Activated CD4-positive, alpha-beta T cell treated with anti-CD3 and anti-CD28 coated beads, Interleukin-2, amount 10 ng/mL, durations not matched to agents 7 days and 5 days (primary cell): ENCODE data around the gene SVIL. TPM values are rescaled to one million over a fixed set of nuclear protein-coding genes. Genes with fewer than 3 reads are reported as not detected.

Experiments
- CTCF ChIA-PET: fragments of 350-600 bp; sonication (Branson Sonifier 250); formaldehyde crosslinking; loops from one replicate; lab custom pipeline; 2021; ENCODE audit warnings: antibody characterized with exemption; lab: Charles Lee
- POLR2A ChIA-PET: fragments of 350-600 bp; sonication (Branson Sonifier 250); formaldehyde crosslinking; loops from one replicate; lab custom pipeline; 2021; ENCODE audit warnings: antibody characterized with exemption; lab: Charles Lee
- DNase-seq: peaks from one replicate; pipeline ENCODE4 v3.0.0-alpha.2; 2020
- H3K27ac Mint-ChIP-seq: one replicate; pipeline ENCODE4 v1.8.0; 2021; ENCODE audit warnings: mild to moderate bottlenecking, moderate library complexity, mixed read lengths
- H3K27me3 Mint-ChIP-seq: one replicate; pipeline ENCODE4 v1.8.0; 2021; ENCODE audit warnings: mixed read lengths
- H3K36me3 Mint-ChIP-seq: one replicate; pipeline ENCODE4 v1.8.0; 2021; ENCODE audit warnings: low read depth, mixed read lengths
- H3K4me1 Mint-ChIP-seq: one replicate; pipeline ENCODE4 v1.8.0; 2021; ENCODE audit warnings: mixed read lengths
- H3K4me3 Mint-ChIP-seq: one replicate; pipeline ENCODE4 v1.8.0; 2021; ENCODE audit warnings: mild to moderate bottlenecking, moderate library complexity, mixed read lengths
- H3K9me3 Mint-ChIP-seq: one replicate; pipeline ENCODE4 v1.8.0; 2021; ENCODE audit warnings: mixed read lengths
- total RNA-seq, 2 experiments: library from RNA; stranded (reverse); gene quantifications; one replicate each; pipeline ENCODE4 v1.2.3, GENCODE V29; 2021

Gene SVIL
- total RNA-seq, 2 experiments from 2014 or later = 22.6 to 26.8 TPM

- ChIA-PET CTCF (interaction anchor here (0.7 kb wide), 1 partner anchor 15 kb away, joined by 3 read pairs; no protein-coding TSS in a partner anchor), POLR2A (no interaction called here)
- no peaks in the 10 kb centered on the region for H3K9me3 Mint-ChIP-seq
- H3K27ac Mint-ChIP-seq = no peak overlapping the region
- peaks cover 4% of the 10 kb centered on the region for H3K27me3 Mint-ChIP-seq
- peaks cover 1% of the 10 kb centered on the region for H3K36me3 Mint-ChIP-seq
- H3K4me1 Mint-ChIP-seq = peaks cover 16% of the 10 kb centered on the region
- no peak for DNase-seq
- no peak overlapping the region for H3K4me3 Mint-ChIP-seq
Observed at GRCh38 chr10:29663718-29664117, 28.9 kb upstream of the SVIL start.

GRCh38 chr10:29658984-29659965 lies 24.5 kb upstream of the SVIL start:
- Mint-ChIP-seq H3K4me1 (peaks cover 29% of the 10 kb centered on the region), H3K4me3 (peak overlapping the region; percentile 37), H3K36me3 (peaks cover 36% of the 10 kb centered on the region), H3K9me3 (peaks cover 13% of the 10 kb centered on the region), H3K27ac (peak overlapping the region; percentile 80), H3K27me3 (peaks cover 4% of the 10 kb centered on the region)
- CTCF ChIA-PET = interaction anchor here (1.6 kb wide), 1 partner anchor 60 kb away, joined by 4 read pairs; no protein-coding TSS in a partner anchor
- POLR2A ChIA-PET = no interaction called here
- peak; percentile 65 for DNase-seq

- H3K4me1 Mint-ChIP-seq = peaks cover 29% of the 10 kb centered on the region
- POLR2A ChIA-PET = no interaction called here
- H3K9me3 Mint-ChIP-seq = peaks cover 13% of the 10 kb centered on the region
- no peak overlapping the region for H3K27ac Mint-ChIP-seq
- H3K36me3 Mint-ChIP-seq = peaks cover 42% of the 10 kb centered on the region
- CTCF ChIA-PET = interaction anchor here (0.6 to 1.8 kb wide), 3 partner anchors 14 to 1101 kb away, joined by 3 to 6 read pairs (median 3); no protein-coding TSS in a partner anchor
- no peak overlapping the region for H3K4me3 Mint-ChIP-seq
- no peak for DNase-seq
- peaks cover 6% of the 10 kb centered on the region for H3K27me3 Mint-ChIP-seq
Observed at GRCh38 chr10:29657719-29658274, 23.0 kb upstream of the SVIL start.

GRCh38 chr10:29656451-29656992 lies 21.8 kb upstream of the SVIL start:
- peaks cover 45% of the 10 kb centered on the region for H3K36me3 Mint-ChIP-seq
- H3K4me3 Mint-ChIP-seq = no peak overlapping the region
- peaks cover 2% of the 10 kb centered on the region for H3K27me3 Mint-ChIP-seq
- H3K4me1 Mint-ChIP-seq = peaks cover 31% of the 10 kb centered on the region
- CTCF ChIA-PET = interaction anchor here (0.9 to 1.8 kb wide), 4 partner anchors 9 to 943 kb away, joined by 3 to 6 read pairs (median 4); no protein-coding TSS in a partner anchor
- H3K27ac Mint-ChIP-seq = no peak overlapping the region
- no peak for DNase-seq
- peaks cover 13% of the 10 kb centered on the region for H3K9me3 Mint-ChIP-seq
- POLR2A ChIA-PET = no interaction called here

- CTCF ChIA-PET = no interaction called here
- DNase-seq = no peak
- POLR2A ChIA-PET = no interaction called here
- Mint-ChIP-seq H3K4me3 (no peak overlapping the region), H3K27ac (no peak overlapping the region), H3K9me3 (peaks cover 7% of the 10 kb centered on the region), H3K27me3 (peaks cover 2% of the 10 kb centered on the region), H3K36me3 (peaks cover 38% of the 10 kb centered on the region), H3K4me1 (peaks cover 30% of the 10 kb centered on the region)
Observed at GRCh38 chr10:29652192-29652591, 17.4 kb upstream of the SVIL start.

- CTCF ChIA-PET = no interaction called here
- POLR2A ChIA-PET = no interaction called here
- Mint-ChIP-seq H3K27me3 (peaks cover 2% of the 10 kb centered on the region), H3K4me1 (peaks cover 32% of the 10 kb centered on the region), H3K36me3 (peaks cover 34% of the 10 kb centered on the region), H3K4me3 (no peak overlapping the region), H3K27ac (no peak overlapping the region), H3K9me3 (peaks cover 5% of the 10 kb centered on the region)
- DNase-seq = no peak
Observed at GRCh38 chr10:29651767-29652166, 17.0 kb upstream of the SVIL start.

GRCh38 chr10:29650552-29650944 lies 15.8 kb upstream of the SVIL start:
- H3K4me3 Mint-ChIP-seq = no peak overlapping the region
- ChIA-PET CTCF (no interaction called here), POLR2A (no interaction called here)
- DNase-seq = no peak
- peaks cover 25% of the 10 kb centered on the region for H3K36me3 Mint-ChIP-seq
- peaks cover 2% of the 10 kb centered on the region for H3K27me3 Mint-ChIP-seq
- no peak overlapping the region for H3K27ac Mint-ChIP-seq
- H3K4me1 Mint-ChIP-seq = peaks cover 42% of the 10 kb centered on the region
- no peaks in the 10 kb centered on the region for H3K9me3 Mint-ChIP-seq

GRCh38 chr10:29649561-29650551 lies 15.1 kb upstream of the SVIL start:
- Mint-ChIP-seq H3K4me3 (no peak overlapping the region), H3K9me3 (no peaks in the 10 kb centered on the region), H3K27ac (no peak overlapping the region), H3K4me1 (peaks cover 42% of the 10 kb centered on the region), H3K36me3 (peaks cover 18% of the 10 kb centered on the region), H3K27me3 (peaks cover 2% of the 10 kb centered on the region)
- DNase-seq = no peak
- ChIA-PET POLR2A (no interaction called here), CTCF (interaction anchor here (0.9 kb wide), 1 partner anchor 28 kb away, joined by 3 read pairs; no protein-coding TSS in a partner anchor)

- DNase-seq = no peak
- peaks cover 2% of the 10 kb centered on the region for H3K27me3 Mint-ChIP-seq
- no peaks in the 10 kb centered on the region for H3K9me3 Mint-ChIP-seq
- ChIA-PET CTCF (interaction anchor here (0.9 kb wide), 1 partner anchor 29 kb away, joined by 3 read pairs; no protein-coding TSS in a partner anchor), POLR2A (no interaction called here)
- H3K4me1 Mint-ChIP-seq = peaks cover 42% of the 10 kb centered on the region
- H3K36me3 Mint-ChIP-seq = peaks cover 15% of the 10 kb centered on the region
- no peak overlapping the region for H3K27ac Mint-ChIP-seq
- H3K4me3 Mint-ChIP-seq = no peak overlapping the region
Observed at GRCh38 chr10:29648983-29649268, 14.2 kb upstream of the SVIL start.

GRCh38 chr10:29648114-29648982 lies 13.6 kb upstream of the SVIL start:
- Mint-ChIP-seq H3K27ac (peak overlapping the region; percentile 37), H3K27me3 (peaks cover 2% of the 10 kb centered on the region), H3K36me3 (peaks cover 14% of the 10 kb centered on the region), H3K4me1 (peaks cover 42% of the 10 kb centered on the region), H3K4me3 (peak overlapping the region; percentile 0), H3K9me3 (no peaks in the 10 kb centered on the region)
- POLR2A ChIA-PET = interaction anchor here (0.7 kb wide), 1 partner anchor 81 kb away, joined by 3 read pairs; no protein-coding TSS in a partner anchor
- CTCF ChIA-PET = interaction anchor here (0.9 to 1.2 kb wide), 2 partner anchors 8 to 29 kb away, joined by 3 to 5 read pairs; no protein-coding TSS in a partner anchor
- DNase-seq = peak; percentile 19

- POLR2A ChIA-PET = interaction anchor here (0.7 kb wide), 1 partner anchor 82 kb away, joined by 3 read pairs; no protein-coding TSS in a partner anchor
- Mint-ChIP-seq H3K4me3 (no peak overlapping the region), H3K9me3 (no peaks in the 10 kb centered on the region), H3K27me3 (no peaks in the 10 kb centered on the region), H3K27ac (no peak overlapping the region), H3K4me1 (peaks cover 42% of the 10 kb centered on the region), H3K36me3 (peaks cover 9% of the 10 kb centered on the region)
- CTCF ChIA-PET = interaction anchor here (1.1 to 1.2 kb wide), 2 partner anchors 9 kb away, joined by 3 to 5 read pairs; no protein-coding TSS in a partner anchor
- no peak for DNase-seq
Observed at GRCh38 chr10:29647478-29647877, 12.7 kb upstream of the SVIL start.
